Measurements from ENCODE around the gene C3orf62. TPM values are rescaled to one million over a fixed set of nuclear protein-coding genes. Genes with fewer than 3 reads are reported as not detected.

The C3orf62 gene
- total RNA-seq: 1 to 10 TPM; 1.6 to 2.3 (median 2.0) TPM
- long read RNA-seq, partial matches to known transcripts: 0 of 1 reads
- long read RNA-seq, other reads (novel, unspliced or antisense): 1 of 1 reads

DNA sequence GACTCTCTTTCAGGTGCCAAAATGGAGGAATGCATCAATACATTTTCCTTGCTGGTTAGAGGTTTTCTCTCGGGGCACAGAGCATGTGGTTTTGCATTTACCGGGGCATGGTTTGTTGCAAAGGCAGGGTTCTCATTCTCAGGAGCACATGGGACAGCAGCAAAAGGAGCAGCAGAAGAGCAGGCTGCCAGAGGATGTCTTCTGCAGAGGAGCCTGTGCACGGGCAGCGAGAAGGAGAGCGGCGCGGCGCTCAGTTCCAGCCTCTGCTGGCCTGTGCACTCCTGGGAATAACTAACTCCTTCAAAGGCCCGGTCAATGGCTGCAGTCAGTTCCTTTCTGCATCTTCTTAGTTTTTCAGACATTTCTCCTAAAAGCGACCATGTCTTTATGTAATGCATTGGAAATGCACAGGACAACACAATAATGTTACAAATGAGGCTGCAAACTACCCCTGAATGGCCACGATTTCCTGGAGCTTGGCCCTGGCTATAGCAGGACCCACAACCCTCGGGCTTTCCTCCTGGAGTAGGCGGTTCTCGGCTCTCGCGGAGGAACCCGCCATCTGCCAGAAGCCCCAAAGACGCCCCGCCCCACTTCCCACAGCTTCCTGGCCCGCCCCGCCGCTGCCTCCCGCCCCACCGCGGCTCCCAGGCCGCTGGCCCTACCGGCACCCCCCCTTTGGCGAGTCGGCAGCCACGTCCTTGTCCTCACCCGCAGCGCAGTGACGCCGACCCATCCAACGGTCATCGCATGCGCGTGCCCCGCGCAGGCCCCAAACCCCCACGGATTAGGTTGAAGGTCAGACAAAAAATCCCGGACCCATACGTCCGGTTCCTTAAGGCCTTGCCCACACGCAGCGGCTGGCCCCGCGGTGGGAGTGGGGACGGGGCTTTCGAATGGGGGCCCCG is at the start of gene C3orf62:
Gene C3orf62 (minus strand): TSS at position 758 of the 908 bp plus-strand sequence. CDS start 360 bp downstream, at position 398.
- peak within 1 kb of the TSS; percentile 34 to 52 (median 52) for H3K4me3 ChIP-seq
- peak within 1 kb of the TSS; percentile 74 to 84 (median 77) for H3K27ac ChIP-seq
- WGBS (ENCODE audit: insufficient coverage, low coverage, low lambda C conversion rate, missing lambda C conversion rate): 36% methylated on average over 15 of the region's 51 CpGs
- intact Hi-C loops (cut with DNase I): no loop called here
- H3K27me3 ChIP-seq: no peaks in the 10 kb centered on the region
- peaks cover 0 to 11% (median 4%) of the 10 kb centered on the region in 4 donors for H3K4me1 ChIP-seq
- DNase-seq (peak; percentile 88 to 90 (median 89)), ATAC-seq (peak; percentile 94 to 98 (median 96))
- TF ChIP-seq POLR2A (IDR thresholded peaks at IDR 0.05) (peak; percentile 29), CTCF (IDR thresholded peaks at IDR 0.05) (no peak)
- peaks cover 0 to 11% (median 1%) of the 10 kb centered on the region in 4 donors for H3K36me3 ChIP-seq
- H3K9me3 ChIP-seq: no peaks in the 10 kb centered on the region

DNA sequence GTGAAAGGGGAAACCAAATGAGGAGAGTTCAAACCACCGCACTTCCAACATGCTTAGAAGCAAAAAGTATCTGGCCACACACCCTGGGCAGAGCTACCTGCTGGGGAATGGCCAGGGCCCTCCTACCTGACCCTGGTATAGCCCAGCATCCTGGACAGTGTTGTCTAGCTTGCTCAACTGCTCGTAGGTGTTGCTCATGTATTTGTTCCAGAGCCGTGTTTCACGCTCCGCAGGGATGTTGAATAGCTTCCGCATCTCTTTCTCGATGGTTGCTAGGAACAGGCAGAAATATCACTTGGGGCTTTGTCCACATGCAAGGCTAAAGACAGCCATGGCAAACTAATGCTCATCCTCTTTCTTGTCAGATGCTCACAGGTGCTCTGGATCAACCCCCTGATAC is 47.7 kb upstream of the C3orf62 start:
- peaks cover 20 to 67% (median 45%) of the 10 kb centered on the region in 4 donors for H3K36me3 ChIP-seq
- intact Hi-C loops (cut with DNase I): no loop called here
- no peak overlapping the region for H3K4me3 ChIP-seq
- no CpG with 5 or more reads among the region's 7 CpGs for WGBS (ENCODE audit: insufficient coverage, low coverage, low lambda C conversion rate, missing lambda C conversion rate)
- no peak for DNase-seq
- ATAC-seq: no peak
- H3K27me3 ChIP-seq: no peaks in the 10 kb centered on the region
- H3K4me1 ChIP-seq: no peaks in the 10 kb centered on the region
- H3K9me3 ChIP-seq: no peaks in the 10 kb centered on the region
- H3K27ac ChIP-seq: no peak overlapping the region
- no peak for TF ChIP-seq POLR2A (IDR thresholded peaks at IDR 0.05)

GRCh38 chr3:49316696-49317457 is 39.8 kb upstream of the C3orf62 start:
- Histone ChIP-seq H3K4me1 (no peaks in the 10 kb centered on the region), H3K36me3 (peaks cover 0 to 52% (median 25%) of the 10 kb centered on the region in 4 donors), H3K27ac (no peak overlapping the region), H3K4me3 (no peak overlapping the region), H3K9me3 (no peaks in the 10 kb centered on the region), H3K27me3 (no peaks in the 10 kb centered on the region)
- 95% methylated on average over 8 of the region's 16 CpGs for WGBS (ENCODE audit: insufficient coverage, low coverage, low lambda C conversion rate, missing lambda C conversion rate)
- intact Hi-C loops (cut with DNase I): no loop called here
- ATAC-seq (peak in 1 of 4 donors; percentile 35), DNase-seq (no peak)
- TF ChIP-seq CTCF (IDR thresholded peaks at IDR 0.05) (no peak), POLR2A (IDR thresholded peaks at IDR 0.05) (no peak)

DNA sequence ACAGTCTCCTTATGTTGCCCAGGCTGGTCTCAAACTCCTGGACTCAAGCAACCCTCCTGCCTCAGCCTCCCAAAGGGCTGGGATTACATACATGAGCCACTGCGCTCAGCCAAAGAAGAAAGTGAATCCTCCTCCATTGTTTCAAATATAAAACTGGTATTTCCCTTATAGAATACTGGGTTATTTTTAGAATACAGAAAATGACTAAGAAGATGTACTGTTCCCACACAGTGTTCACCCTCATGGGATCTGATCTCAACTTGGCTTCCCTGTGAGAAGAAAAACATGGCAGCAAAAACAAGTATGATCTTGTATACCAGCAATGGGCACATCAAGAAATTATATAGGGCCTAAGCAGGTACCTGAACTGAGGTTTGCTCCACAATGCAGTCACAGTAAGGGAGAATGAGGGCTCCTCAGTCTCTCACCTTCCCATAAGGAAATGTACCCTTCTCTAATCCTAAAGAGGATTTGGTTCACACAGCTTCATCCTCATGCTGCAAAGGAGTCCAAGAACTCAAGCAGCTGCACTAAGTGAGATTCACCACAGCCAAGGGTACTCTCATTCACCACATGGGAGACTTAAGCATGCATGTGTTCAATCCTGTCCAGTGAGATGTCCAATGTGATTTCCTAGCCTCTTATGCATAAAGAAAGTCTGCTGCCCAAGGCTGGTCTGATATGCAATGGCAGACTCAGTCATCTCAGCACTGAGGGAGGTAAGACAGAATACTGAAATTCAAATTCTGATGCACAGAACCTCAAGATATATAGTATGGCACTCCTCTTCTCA is 37.1 kb upstream of the C3orf62 start:
- Histone ChIP-seq H3K4me3 (no peak overlapping the region), H3K27ac (no peak overlapping the region), H3K9me3 (no peaks in the 10 kb centered on the region), H3K36me3 (peaks cover 0 to 61% (median 22%) of the 10 kb centered on the region in 4 donors), H3K4me1 (no peaks in the 10 kb centered on the region), H3K27me3 (no peaks in the 10 kb centered on the region)
- WGBS (ENCODE audit: insufficient coverage, low coverage, low lambda C conversion rate, missing lambda C conversion rate): no CpG with 5 or more reads among the region's 1 CpG
- no peak for TF ChIP-seq POLR2A (IDR thresholded peaks at IDR 0.05)
- TF ChIP-seq CTCF (IDR thresholded peaks at IDR 0.05): no peak
- intact Hi-C loops (cut with DNase I): no loop called here
- ATAC-seq (no peak), DNase-seq (no peak)
